ENCODE results near the gene METTL8. TPM values are rescaled to one million over a fixed set of nuclear protein-coding genes. Genes with fewer than 3 reads are reported as not detected.

Gene METTL8
- total RNA-seq, 4 donors from 2014 or later = 22.1 to 43.3 (median 31.5) TPM

GRCh38 chr2:171412571-171413175 is 21.1 kb downstream of the METTL8 start:
- intact Hi-C loops (cut with DNase I) = loop anchor here (10.0 kb wide), 1 partner anchor 138 kb away; no protein-coding TSS in a partner anchor
- no peaks in the 10 kb centered on the region for H3K27me3 ChIP-seq
- H3K4me3 ChIP-seq = no peak overlapping the region
- H3K27ac ChIP-seq (replicated peaks in 1 of 4) = peak overlapping the region in 1 of 4 donors; percentile 48
- H3K36me3 ChIP-seq = no peaks in the 10 kb centered on the region
- 53% methylated on average over 2 of the region's 2 CpGs for WGBS
- TF ChIP-seq EP300 (IDR thresholded peaks at IDR 0.05) = no peak
- TF ChIP-seq POLR2A (IDR thresholded peaks at IDR 0.05; ENCODE audit: low read depth) = no peak
- no peak for TF ChIP-seq POLR2AphosphoS5 (IDR thresholded peaks at IDR 0.05)
- TF ChIP-seq, protein P1, sequence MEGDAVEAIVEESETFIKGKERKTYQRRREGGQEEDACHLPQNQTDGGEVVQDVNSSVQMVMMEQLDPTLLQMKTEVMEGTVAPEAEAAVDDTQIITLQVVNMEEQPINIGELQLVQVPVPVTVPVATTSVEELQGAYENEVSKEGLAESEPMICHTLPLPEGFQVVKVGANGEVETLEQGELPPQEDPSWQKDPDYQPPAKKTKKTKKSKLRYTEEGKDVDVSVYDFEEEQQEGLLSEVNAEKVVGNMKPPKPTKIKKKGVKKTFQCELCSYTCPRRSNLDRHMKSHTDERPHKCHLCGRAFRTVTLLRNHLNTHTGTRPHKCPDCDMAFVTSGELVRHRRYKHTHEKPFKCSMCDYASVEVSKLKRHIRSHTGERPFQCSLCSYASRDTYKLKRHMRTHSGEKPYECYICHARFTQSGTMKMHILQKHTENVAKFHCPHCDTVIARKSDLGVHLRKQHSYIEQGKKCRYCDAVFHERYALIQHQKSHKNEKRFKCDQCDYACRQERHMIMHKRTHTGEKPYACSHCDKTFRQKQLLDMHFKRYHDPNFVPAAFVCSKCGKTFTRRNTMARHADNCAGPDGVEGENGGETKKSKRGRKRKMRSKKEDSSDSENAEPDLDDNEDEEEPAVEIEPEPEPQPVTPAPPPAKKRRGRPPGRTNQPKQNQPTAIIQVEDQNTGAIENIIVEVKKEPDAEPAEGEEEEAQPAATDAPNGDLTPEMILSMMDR (IDR thresholded peaks at IDR 0.05) = no peak
- peaks cover 11 to 43% (median 36%) of the 10 kb centered on the region in 4 donors for H3K4me1 ChIP-seq
- no peak for DNase-seq (ENCODE audit: extremely low spot score)
- no peaks in the 10 kb centered on the region for H3K9me3 ChIP-seq

DNA sequence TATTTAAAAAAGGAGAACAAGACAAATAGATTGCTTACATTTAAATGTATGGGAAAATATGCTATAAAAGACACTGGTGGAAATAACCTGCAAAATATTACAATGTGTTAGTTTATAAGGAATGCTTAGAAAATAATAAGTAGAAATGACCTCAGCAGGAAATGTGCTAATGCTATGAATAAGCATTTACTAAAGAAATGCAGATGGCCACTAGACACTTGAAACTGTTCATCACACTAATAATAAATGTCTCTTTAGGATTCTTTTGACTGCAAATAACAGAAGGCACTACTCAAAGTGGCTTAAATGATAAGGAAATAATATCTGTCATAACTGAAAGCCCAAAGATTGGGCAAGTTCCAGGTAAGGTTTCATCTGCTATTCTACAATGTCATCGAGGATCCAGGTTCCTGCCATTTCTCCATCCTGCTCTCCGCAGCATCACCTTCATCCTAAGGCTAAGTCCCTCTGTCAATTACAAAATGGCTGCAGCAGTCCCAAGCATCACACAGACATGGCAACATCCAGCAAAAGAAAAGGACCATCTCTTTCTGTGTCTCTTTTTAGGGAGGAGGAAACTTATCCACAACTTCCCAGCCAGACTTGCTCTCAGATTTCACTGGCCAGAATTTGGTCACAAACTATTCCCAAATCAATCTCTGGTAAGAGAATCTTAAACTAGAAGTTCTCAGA is 21.9 kb downstream of the METTL8 start:
- WGBS = 94% methylated on average over 2 of the region's 2 CpGs

DNA sequence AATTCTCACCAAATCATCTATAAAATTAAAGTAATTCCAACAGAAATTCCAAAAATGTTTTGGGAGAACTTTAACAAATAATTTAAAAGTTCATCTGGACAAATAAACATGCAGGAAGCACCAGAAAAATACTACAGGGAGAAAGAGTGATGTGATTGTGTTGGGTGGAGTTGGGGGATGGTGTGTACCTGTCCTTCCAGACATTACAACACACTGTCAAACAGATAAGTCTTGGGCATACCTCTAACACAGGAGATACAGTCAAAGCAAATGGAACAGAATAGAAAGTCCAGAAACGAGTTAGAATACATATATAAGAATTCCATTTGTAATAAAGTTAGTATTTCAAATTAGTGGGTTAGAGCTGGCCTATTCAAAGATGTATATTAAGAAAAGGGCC is 22.6 kb downstream of the METTL8 start:
- H3K4me1 ChIP-seq = peaks cover 11 to 40% (median 35%) of the 10 kb centered on the region in 4 donors
- intact Hi-C loops (cut with DNase I) = loop anchor here (10.0 kb wide), 1 partner anchor 136 kb away; no protein-coding TSS in a partner anchor
- no peak overlapping the region for H3K27ac ChIP-seq (replicated peaks in 1 of 4)
- H3K4me3 ChIP-seq = no peak overlapping the region
- no peak for DNase-seq (ENCODE audit: extremely low spot score)
- WGBS = 81% methylated on average over 1 of the region's 1 CpG
- no peak for TF ChIP-seq POLR2AphosphoS5 (IDR thresholded peaks at IDR 0.05)
- TF ChIP-seq, protein P1 (IDR thresholded peaks at IDR 0.05) = no peak
- TF ChIP-seq POLR2A (IDR thresholded peaks at IDR 0.05; ENCODE audit: low read depth) = no peak
- TF ChIP-seq EP300 (IDR thresholded peaks at IDR 0.05) = no peak
- no peaks in the 10 kb centered on the region for H3K27me3 ChIP-seq
- H3K36me3 ChIP-seq = no peaks in the 10 kb centered on the region
- no peaks in the 10 kb centered on the region for H3K9me3 ChIP-seq

More for the DNA sequence above, 21.9 kb downstream of the METTL8 start:
- no peaks in the 10 kb centered on the region for H3K36me3 ChIP-seq
- H3K4me3 ChIP-seq = no peak overlapping the region
- no peaks in the 10 kb centered on the region for H3K27me3 ChIP-seq
- H3K4me1 ChIP-seq = peaks cover 11 to 43% (median 36%) of the 10 kb centered on the region in 4 donors
- TF ChIP-seq, protein P1 (IDR thresholded peaks at IDR 0.05) = no peak
- TF ChIP-seq EP300 (IDR thresholded peaks at IDR 0.05) (no peak), POLR2AphosphoS5 (IDR thresholded peaks at IDR 0.05) (no peak), POLR2A (IDR thresholded peaks at IDR 0.05; ENCODE audit: low read depth) (no peak)
- peak overlapping the region in 1 of 4 donors; percentile 48 for H3K27ac ChIP-seq (replicated peaks in 1 of 4)
- no peaks in the 10 kb centered on the region for H3K9me3 ChIP-seq
- no peak for DNase-seq (ENCODE audit: extremely low spot score)
- intact Hi-C loops (cut with DNase I) = loop anchor here (10.0 kb wide), 1 partner anchor 137 kb away; no protein-coding TSS in a partner anchor

- Histone ChIP-seq H3K27me3 (no peaks in the 10 kb centered on the region), H3K36me3 (no peaks in the 10 kb centered on the region), H3K27ac (replicated peaks in 1 of 4) (no peak overlapping the region), H3K9me3 (no peaks in the 10 kb centered on the region), H3K4me1 (peaks cover 8 to 35% (median 30%) of the 10 kb centered on the region in 4 donors), H3K4me3 (no peak overlapping the region)
- intact Hi-C loops (cut with DNase I) = loop anchor here (10.0 kb wide), 1 partner anchor 136 kb away; no protein-coding TSS in a partner anchor
- TF ChIP-seq, protein P1 (IDR thresholded peaks at IDR 0.05) = no peak
- TF ChIP-seq EP300 (IDR thresholded peaks at IDR 0.05) (no peak), POLR2AphosphoS5 (IDR thresholded peaks at IDR 0.05) (no peak), POLR2A (IDR thresholded peaks at IDR 0.05; ENCODE audit: low read depth) (no peak)
- DNase-seq (ENCODE audit: extremely low spot score) = no peak
Observed at GRCh38 chr2:171410624-171411023, 23.2 kb downstream of the METTL8 start.

Measured in esophagus muscularis mucosa (tissue), 4 donors.